Astrocyte (in vitro differentiated cells and primary cell): ENCODE data around the gene CERKL.

Experiments
- EZH2 ChIP-seq: IDR thresholded peaks from 2 replicates; pipeline ENCODE4 v1.6.1; 2012; ENCODE audit warnings: mild to moderate bottlenecking, low read length, inconsistent platforms; ENCODE audit not compliant: insufficient read depth
- TF ChIP-seq, protein P1 (sequence below): IDR thresholded peaks from 2 replicates; pipeline ENCODE4 v1.5.1; 2011; ENCODE audit warnings: low read depth, mild to moderate bottlenecking, inconsistent platforms, low read length, moderate library complexity; ENCODE audit not compliant: insufficient read depth

DNA sequence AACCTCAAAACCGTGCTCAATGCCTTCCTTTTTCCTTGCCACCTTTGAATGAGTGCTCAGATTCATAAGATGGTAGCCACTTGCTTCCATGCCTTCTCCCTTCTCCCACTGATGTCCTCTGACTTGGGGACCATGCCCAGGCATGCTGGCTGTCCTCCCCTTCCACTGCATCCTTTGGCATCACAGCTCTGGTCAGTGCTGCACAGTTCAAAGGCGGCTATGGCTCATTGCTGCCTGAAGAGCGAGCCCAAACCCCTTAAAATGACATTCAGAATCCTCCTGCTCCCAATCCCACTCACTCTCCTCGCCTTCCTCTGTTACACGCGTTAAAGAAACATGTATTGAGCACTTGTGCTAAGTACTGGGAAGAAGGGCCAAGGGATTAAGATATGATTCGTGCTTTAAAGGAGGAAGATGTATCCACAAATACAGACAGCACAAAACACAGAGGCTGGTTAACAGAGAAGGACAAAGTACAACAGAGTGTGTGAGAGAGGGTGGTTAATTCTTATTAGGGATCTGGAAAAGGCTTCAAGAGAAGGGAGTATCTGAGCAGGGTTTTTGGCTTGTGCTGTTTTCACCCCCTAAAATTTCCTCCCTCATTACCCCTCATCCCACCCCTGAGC is 81.8 kb downstream of the CERKL start:
- TF ChIP-seq, protein P1, sequence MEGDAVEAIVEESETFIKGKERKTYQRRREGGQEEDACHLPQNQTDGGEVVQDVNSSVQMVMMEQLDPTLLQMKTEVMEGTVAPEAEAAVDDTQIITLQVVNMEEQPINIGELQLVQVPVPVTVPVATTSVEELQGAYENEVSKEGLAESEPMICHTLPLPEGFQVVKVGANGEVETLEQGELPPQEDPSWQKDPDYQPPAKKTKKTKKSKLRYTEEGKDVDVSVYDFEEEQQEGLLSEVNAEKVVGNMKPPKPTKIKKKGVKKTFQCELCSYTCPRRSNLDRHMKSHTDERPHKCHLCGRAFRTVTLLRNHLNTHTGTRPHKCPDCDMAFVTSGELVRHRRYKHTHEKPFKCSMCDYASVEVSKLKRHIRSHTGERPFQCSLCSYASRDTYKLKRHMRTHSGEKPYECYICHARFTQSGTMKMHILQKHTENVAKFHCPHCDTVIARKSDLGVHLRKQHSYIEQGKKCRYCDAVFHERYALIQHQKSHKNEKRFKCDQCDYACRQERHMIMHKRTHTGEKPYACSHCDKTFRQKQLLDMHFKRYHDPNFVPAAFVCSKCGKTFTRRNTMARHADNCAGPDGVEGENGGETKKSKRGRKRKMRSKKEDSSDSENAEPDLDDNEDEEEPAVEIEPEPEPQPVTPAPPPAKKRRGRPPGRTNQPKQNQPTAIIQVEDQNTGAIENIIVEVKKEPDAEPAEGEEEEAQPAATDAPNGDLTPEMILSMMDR, result no peak
- TF ChIP-seq EZH2, result no peak
